ES-I3 (cell line): ENCODE results near the gene KCND3.

ENCODE experiments used
- H3K36me3 ChIP-seq: 2 replicates; pipeline ENCODE4 v1.6.1; 2013; ENCODE audit warnings: mild to moderate bottlenecking, low read length, control low read depth, moderate library complexity; ENCODE audit not compliant: insufficient read depth
- H3K4me1 ChIP-seq: 2 replicates; pipeline ENCODE4 v1.6.1; 2013; ENCODE audit warnings: mild to moderate bottlenecking, control low read depth, low read length; ENCODE audit not compliant: insufficient read depth
- H3K9ac ChIP-seq: 2 replicates; pipeline ENCODE4 v1.6.1; 2013; ENCODE audit warnings: low read depth, mild to moderate bottlenecking, low read length, moderate library complexity
- H3K9me3 ChIP-seq: 2 replicates; pipeline ENCODE4 v1.6.1; 2013; ENCODE audit warnings: mild to moderate bottlenecking, low read length, moderate library complexity; ENCODE audit not compliant: control insufficient read depth, insufficient read depth

KCND3 gene

DNA sequence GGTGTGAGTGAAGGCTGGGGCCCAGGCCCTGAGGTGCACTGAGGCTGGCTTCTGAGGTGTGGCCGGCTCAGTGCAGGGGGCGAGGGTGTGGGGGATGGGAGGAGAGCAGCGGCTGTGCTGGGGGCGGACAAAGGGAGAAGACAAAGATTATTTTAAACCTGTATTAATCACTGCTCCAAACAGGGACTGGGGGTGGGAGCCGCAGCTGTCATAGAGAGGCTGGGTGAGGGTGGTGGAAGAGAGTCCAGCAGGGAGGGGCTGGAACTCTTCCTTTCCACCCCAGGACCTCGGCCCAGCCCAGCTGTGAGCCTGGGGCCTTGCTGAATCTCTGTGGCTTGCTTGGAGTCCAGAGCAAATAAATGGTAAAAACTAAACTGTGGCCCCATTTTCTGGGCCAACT lies 106.9 kb downstream of the KCND3 start:
- Histone ChIP-seq H3K9ac (no peak overlapping the region), H3K4me1 (peaks cover 11% of the 10 kb centered on the region), H3K9me3 (no peaks in the 10 kb centered on the region), H3K36me3 (no peaks in the 10 kb centered on the region)

GRCh38 chr1:111880881-111881837 lies 108.3 kb downstream of the KCND3 start:
- H3K4me1 ChIP-seq = peaks cover 3% of the 10 kb centered on the region
- no peaks in the 10 kb centered on the region for H3K9me3 ChIP-seq
- no peaks in the 10 kb centered on the region for H3K36me3 ChIP-seq
- no peak overlapping the region for H3K9ac ChIP-seq

DNA sequence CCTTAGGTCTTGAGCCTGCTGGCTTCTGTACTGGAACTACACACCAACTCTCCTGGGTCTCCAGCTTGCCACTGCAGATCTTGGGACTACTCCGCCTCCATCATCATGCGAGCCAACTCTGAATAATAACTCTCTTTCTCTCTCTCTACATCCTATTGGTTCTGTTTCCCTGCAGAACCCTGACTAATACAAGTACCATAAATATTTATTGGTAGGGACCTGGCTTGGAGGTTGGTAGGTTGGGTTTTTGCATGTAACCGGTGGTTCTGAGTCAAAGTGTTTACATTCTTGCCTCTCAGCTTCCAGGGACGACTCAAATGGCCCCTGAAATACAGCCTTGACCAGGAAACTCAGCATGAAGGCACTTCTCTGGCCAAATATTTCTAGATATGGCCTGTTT lies 110.4 kb downstream of the KCND3 start:
- Histone ChIP-seq H3K4me1 (no peaks in the 10 kb centered on the region), H3K9ac (no peak overlapping the region), H3K36me3 (no peaks in the 10 kb centered on the region), H3K9me3 (no peaks in the 10 kb centered on the region)

DNA sequence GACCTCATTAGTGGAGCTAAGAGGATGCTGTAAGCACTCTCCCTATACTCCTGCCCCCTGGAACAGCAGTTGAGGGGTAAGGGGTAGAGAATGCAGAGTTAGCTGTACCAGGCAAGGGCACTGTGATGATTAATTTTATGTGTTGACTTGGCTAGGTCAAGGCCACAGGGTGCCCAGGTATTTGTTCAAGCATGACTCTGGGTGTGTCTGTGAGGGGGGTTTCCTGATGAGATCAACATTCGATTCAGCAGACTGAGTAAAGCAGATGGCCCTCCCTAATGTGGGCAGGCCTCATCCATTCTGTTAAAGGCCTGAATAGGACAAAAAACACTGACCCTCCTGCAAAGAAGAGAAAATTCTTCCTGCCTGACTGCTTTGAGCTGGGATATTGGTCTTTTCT lies 110.8 kb downstream of the KCND3 start:
- Histone ChIP-seq H3K9ac (no peak overlapping the region), H3K9me3 (no peaks in the 10 kb centered on the region), H3K36me3 (no peaks in the 10 kb centered on the region), H3K4me1 (no peaks in the 10 kb centered on the region)

GRCh38 chr1:111878091-111878490 lies 111.4 kb downstream of the KCND3 start:
- Histone ChIP-seq H3K36me3 (no peaks in the 10 kb centered on the region), H3K4me1 (no peaks in the 10 kb centered on the region), H3K9ac (no peak overlapping the region), H3K9me3 (no peaks in the 10 kb centered on the region)

- Histone ChIP-seq H3K9ac (no peak overlapping the region), H3K4me1 (no peaks in the 10 kb centered on the region)
Observed at GRCh38 chr1:111876631-111877030, 112.8 kb downstream of the KCND3 start.

GRCh38 chr1:111875640-111876039 lies 113.8 kb downstream of the KCND3 start:
- Histone ChIP-seq H3K36me3 (no peaks in the 10 kb centered on the region), H3K4me1 (no peaks in the 10 kb centered on the region), H3K9me3 (no peaks in the 10 kb centered on the region), H3K9ac (no peak overlapping the region)

More at GRCh38 chr1:111876631-111877030, 112.8 kb downstream of the KCND3 start:
- Histone ChIP-seq H3K9me3 (no peaks in the 10 kb centered on the region), H3K36me3 (no peaks in the 10 kb centered on the region)

DNA sequence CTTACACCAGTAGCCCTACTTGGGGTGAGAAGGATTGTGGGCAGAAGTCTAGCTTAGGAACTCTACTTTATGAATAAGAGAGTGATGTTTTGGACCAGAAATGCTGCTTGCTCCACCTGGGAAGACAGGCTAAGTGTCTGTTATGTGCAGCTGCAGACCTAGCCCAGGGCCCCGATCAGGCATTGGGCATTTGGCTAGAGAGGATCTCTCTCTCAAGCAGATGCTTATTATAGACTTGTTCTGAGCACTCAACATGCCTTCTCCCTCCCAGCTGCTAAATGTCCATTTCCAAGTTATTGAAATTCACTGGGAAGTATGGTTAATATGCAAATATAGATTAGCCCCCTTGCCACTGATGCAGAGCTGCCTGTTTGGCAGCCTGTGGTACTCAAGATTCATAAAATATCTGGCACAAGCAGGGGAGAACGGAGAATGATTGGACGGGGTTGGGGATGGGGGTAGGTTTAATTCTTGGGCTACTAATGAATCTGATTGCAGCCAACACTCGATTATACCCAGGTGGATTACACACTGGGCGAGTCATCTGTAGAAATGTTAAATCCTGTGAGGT lies 115.9 kb downstream of the KCND3 start:
- H3K9me3 ChIP-seq = no peaks in the 10 kb centered on the region
- H3K9ac ChIP-seq = no peak overlapping the region
- H3K36me3 ChIP-seq = no peaks in the 10 kb centered on the region
- H3K4me1 ChIP-seq = no peaks in the 10 kb centered on the region

DNA sequence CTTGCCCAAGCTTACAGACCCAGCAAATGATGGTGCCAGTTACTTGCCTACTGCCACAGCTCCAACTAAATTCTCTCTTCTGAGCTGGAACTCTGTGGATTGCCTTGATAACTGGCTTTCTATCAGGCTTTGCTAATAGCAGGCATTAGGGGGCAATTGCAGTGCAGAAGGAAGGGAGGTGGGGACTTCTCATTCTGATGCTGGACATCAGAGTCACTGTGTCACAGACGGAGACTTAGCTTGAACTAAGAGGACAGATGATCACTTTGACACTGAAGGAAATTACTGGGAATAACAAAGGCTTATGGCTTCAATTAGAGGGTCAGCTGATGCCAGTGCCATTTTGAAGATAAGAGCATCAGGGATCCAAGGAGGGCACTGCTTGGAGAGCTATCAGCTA lies 119.3 kb downstream of the KCND3 start:
- H3K9ac ChIP-seq = no peak overlapping the region
- H3K36me3 ChIP-seq = no peaks in the 10 kb centered on the region
- H3K9me3 ChIP-seq = no peaks in the 10 kb centered on the region
- no peaks in the 10 kb centered on the region for H3K4me1 ChIP-seq

DNA sequence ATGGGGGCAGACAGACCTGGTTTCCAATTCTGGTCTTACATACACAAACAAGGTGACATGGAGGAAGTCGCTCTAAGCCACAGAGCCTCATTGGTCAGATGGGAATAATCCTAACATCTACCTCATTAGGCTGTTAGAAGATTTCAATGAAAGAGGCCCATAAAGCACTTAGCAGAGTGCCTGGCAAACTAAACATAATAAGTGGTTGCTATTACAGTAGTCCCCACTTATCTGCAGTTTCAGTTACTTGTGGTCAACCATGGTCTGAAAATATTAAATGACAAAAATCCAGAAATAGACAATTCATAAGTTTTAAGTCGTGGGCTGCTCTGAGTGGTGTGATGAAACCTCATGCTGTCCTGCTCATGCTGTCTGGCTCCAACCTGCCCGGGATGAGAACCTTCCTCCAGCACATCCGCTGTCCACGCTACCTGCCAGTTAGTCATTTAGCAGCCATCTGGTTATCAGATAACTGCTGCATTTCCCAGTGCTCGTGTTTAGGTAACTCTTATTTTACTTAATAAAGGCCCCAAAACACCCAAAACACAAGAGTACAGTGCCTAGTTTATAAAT lies 121.5 kb downstream of the KCND3 start:
- no peaks in the 10 kb centered on the region for H3K4me1 ChIP-seq
- H3K36me3 ChIP-seq = no peaks in the 10 kb centered on the region
- H3K9me3 ChIP-seq = no peaks in the 10 kb centered on the region
- H3K9ac ChIP-seq = no peak overlapping the region

GRCh38 chr1:111864862-111865261 lies 124.6 kb downstream of the KCND3 start:
- H3K4me1 ChIP-seq = no peaks in the 10 kb centered on the region
- H3K9ac ChIP-seq = no peak overlapping the region
- no peaks in the 10 kb centered on the region for H3K9me3 ChIP-seq
- no peaks in the 10 kb centered on the region for H3K36me3 ChIP-seq

GRCh38 chr1:111863401-111863800 lies 126.1 kb downstream of the KCND3 start:
- no peaks in the 10 kb centered on the region for H3K36me3 ChIP-seq

GRCh38 chr1:111862599-111862998 lies 126.9 kb downstream of the KCND3 start:
- Histone ChIP-seq H3K4me1 (no peaks in the 10 kb centered on the region), H3K9me3 (no peaks in the 10 kb centered on the region), H3K9ac (no peak overlapping the region), H3K36me3 (no peaks in the 10 kb centered on the region)

More at GRCh38 chr1:111863401-111863800, 126.1 kb downstream of the KCND3 start:
- H3K4me1 ChIP-seq = no peaks in the 10 kb centered on the region
- H3K9me3 ChIP-seq = no peaks in the 10 kb centered on the region
- no peak overlapping the region for H3K9ac ChIP-seq

DNA sequence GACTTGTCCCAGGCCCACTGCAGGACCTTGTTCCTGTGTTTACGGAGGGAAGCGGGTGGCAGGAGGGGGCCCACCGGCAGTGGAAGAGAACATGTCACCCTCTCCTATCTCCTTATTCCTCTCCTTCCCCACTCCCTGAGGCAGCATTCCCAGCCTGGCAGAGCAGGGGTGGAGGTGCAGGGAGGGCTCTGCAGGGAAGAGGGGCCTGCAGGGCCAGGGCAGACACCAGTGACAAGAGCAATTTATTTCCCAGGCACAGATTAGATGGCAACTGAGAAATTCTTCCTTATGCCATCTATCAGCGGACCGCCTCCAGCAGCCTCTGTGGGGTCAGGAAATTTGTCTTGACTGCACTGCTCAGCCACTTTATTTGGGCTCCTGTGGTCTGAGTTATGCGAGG lies 127.9 kb downstream of the KCND3 start:
- H3K9ac ChIP-seq = no peak overlapping the region
- H3K4me1 ChIP-seq = no peaks in the 10 kb centered on the region
- no peaks in the 10 kb centered on the region for H3K36me3 ChIP-seq
- H3K9me3 ChIP-seq = no peaks in the 10 kb centered on the region
